CD4-positive, alpha-beta T cell (primary cell): ENCODE data around the gene PGM2L1. TPM values are rescaled to one million over a fixed set of nuclear protein-coding genes. Genes with fewer than 3 reads are reported as not detected.

Source experiments
- ATAC-seq: fragments of 200-7000 bp; cut with Tn5 transposase; one replicate; pipeline ENCODE4 v1.10.0; 2022; ENCODE audit warnings: mild to moderate bottlenecking; ENCODE audit not compliant: poor library complexity
- CTCF ChIA-PET: fragments of 350-600 bp; sonication (Branson Sonifier 250); formaldehyde crosslinking; loops from one replicate; lab custom pipeline; 2021; ENCODE audit warnings: antibody characterized with exemption, inconsistent platforms; lab: Charles Lee
- POLR2A ChIA-PET: fragments of 350-600 bp; sonication (Branson Sonifier 250); formaldehyde crosslinking; loops from one replicate; lab custom pipeline; 2021; ENCODE audit warnings: antibody characterized with exemption, inconsistent platforms; lab: Charles Lee
- DNase-seq, 14 experiments: peaks; one replicate each; pipeline ENCODE4 v3.0.0-alpha.2; 2013 to 2020; ENCODE audit warnings: mixed read lengths in 2 of 14
- H3K27ac ChIP-seq, 2 donors: one replicate each; pipeline versions ENCODE4 v1.5.1 to v1.7.0; 2013; ENCODE audit warnings: low read length in 2 of 2, low read depth in 1 of 2, mild to moderate bottlenecking in 1 of 2
- H3K27me3 ChIP-seq, 2 experiments: 1 replicate in 1 of 2; 2 replicates in 1 of 2; pipeline versions ENCODE4 v1.6.1 to v1.7.0; 2013; ENCODE audit warnings: low read length in 2 of 2, control low read depth in 1 of 2, mild to moderate bottlenecking in 1 of 2, moderate library complexity in 1 of 2; ENCODE audit not compliant: insufficient read depth in 2 of 2, control insufficient read depth in 1 of 2
- H3K36me3 ChIP-seq: one replicate; pipeline ENCODE4 v1.6.1; 2013; ENCODE audit warnings: low read length, control low read depth; ENCODE audit not compliant: insufficient read depth
- H3K4me1 ChIP-seq: one replicate; pipeline ENCODE4 v1.6.1; 2013; ENCODE audit warnings: low read length, control low read depth; ENCODE audit not compliant: insufficient read depth
- H3K4me3 ChIP-seq: one replicate; pipeline ENCODE4 v1.5.1; 2013; ENCODE audit warnings: mild to moderate bottlenecking, low read length, moderate library complexity
- H3K9me3 ChIP-seq, 2 experiments: 1 replicate in 1 of 2; 2 replicates in 1 of 2; pipeline versions ENCODE4 v1.6.1 to v1.7.0; 2013; ENCODE audit warnings: low read length in 2 of 2, mild to moderate bottlenecking in 2 of 2, control low read depth in 1 of 2, moderate library complexity in 1 of 2; ENCODE audit not compliant: control insufficient read depth in 1 of 2, insufficient read depth in 1 of 2
- H3K27ac Mint-ChIP-seq: one replicate; pipeline ENCODE4 v1.8.0; 2020; ENCODE audit warnings: mixed read lengths
- H3K27me3 Mint-ChIP-seq: one replicate; pipeline ENCODE4 v1.8.0; 2021; ENCODE audit warnings: mixed read lengths
- H3K36me3 Mint-ChIP-seq: one replicate; pipeline ENCODE4 v1.8.0; 2021; ENCODE audit warnings: low read depth, mixed read lengths
- H3K4me1 Mint-ChIP-seq: one replicate; pipeline ENCODE4 v1.8.0; 2021; ENCODE audit warnings: low read depth, mixed read lengths
- H3K4me3 Mint-ChIP-seq: one replicate; pipeline ENCODE4 v1.8.0; 2020; ENCODE audit warnings: mild to moderate bottlenecking, mixed read lengths
- H3K9me3 Mint-ChIP-seq: one replicate; pipeline ENCODE4 v1.8.0; 2020; ENCODE audit warnings: mixed read lengths
- CTCF ChIP-seq: fragments of 200-600 bp; IDR thresholded peaks from one replicate; pipeline ENCODE4 v1.8.0; 2022; ENCODE audit warnings: antibody characterized with exemption, mild to moderate bottlenecking
- intact Hi-C, 2 experiments: fragments of 100-400 bp; cut with DNase I in 1 of 2; cut with micrococcal nuclease in 1 of 2; formaldehyde crosslinking; loops; one replicate each; pipeline versions ENCODE4 v1.15.1 to v1.9.0; 2023 to 2025; cut with DNase I, micrococcal nuclease
- total RNA-seq, 174 experiments: library from RNA in 2 of 174; stranded (reverse) in 2 of 174; gene quantifications; one replicate each; pipeline ENCODE4 v1.2.3 and lab custom pipeline; 2021 to 2026

The PGM2L1 gene
- total RNA-seq, 2 experiments from 2014 or later = 10.2 to 11.8 TPM

- Histone ChIP-seq H3K4me3 (no peak overlapping the region), H3K27ac (no peak overlapping the region), H3K4me1 (no peaks in the 10 kb centered on the region), H3K27me3 (no peaks in the 10 kb centered on the region), H3K9me3 (no peaks in the 10 kb centered on the region), H3K36me3 (no peaks in the 10 kb centered on the region)
- Mint-ChIP-seq H3K36me3 (no peaks in the 10 kb centered on the region), H3K9me3 (no peaks in the 10 kb centered on the region), H3K27ac (no peak overlapping the region), H3K27me3 (no peaks in the 10 kb centered on the region), H3K4me1 (peaks cover 11% of the 10 kb centered on the region), H3K4me3 (no peak overlapping the region)
- no peak for DNase-seq
- intact Hi-C loops = no loop called here
- no peak for ATAC-seq
- no peak for TF ChIP-seq CTCF
- ChIA-PET CTCF (no interaction called here), POLR2A (interaction anchor here (0.9 kb wide), 1 partner anchor 10 kb away, joined by 3 read pairs; no protein-coding TSS in a partner anchor)
Measured at GRCh38 chr11:74297484-74297883, 100.7 kb downstream of the PGM2L1 start.

- H3K4me3 ChIP-seq = no peak overlapping the region
- no peaks in the 10 kb centered on the region for H3K27me3 Mint-ChIP-seq
- H3K4me1 ChIP-seq = no peaks in the 10 kb centered on the region
- ATAC-seq = no peak
- H3K27ac Mint-ChIP-seq = no peak overlapping the region
- POLR2A ChIA-PET = no interaction called here
- no peak overlapping the region for H3K4me3 Mint-ChIP-seq
- H3K36me3 ChIP-seq = no peaks in the 10 kb centered on the region
- H3K27me3 ChIP-seq = no peaks in the 10 kb centered on the region
- no peaks in the 10 kb centered on the region for H3K9me3 ChIP-seq
- no peaks in the 10 kb centered on the region for H3K36me3 Mint-ChIP-seq
- TF ChIP-seq CTCF = no peak
- H3K27ac ChIP-seq = no peak overlapping the region
- peaks cover 5% of the 10 kb centered on the region for H3K4me1 Mint-ChIP-seq
- intact Hi-C loops = no loop called here
- no peaks in the 10 kb centered on the region for H3K9me3 Mint-ChIP-seq
- CTCF ChIA-PET = no interaction called here
- peak in 2 of 14 experiments; percentile 13 to 29 for DNase-seq
Measured at GRCh38 chr11:74288911-74289310, 109.3 kb downstream of the PGM2L1 start.

- no peak overlapping the region for H3K4me3 Mint-ChIP-seq
- Histone ChIP-seq H3K4me1 (no peaks in the 10 kb centered on the region), H3K27ac (no peak overlapping the region), H3K27me3 (no peaks in the 10 kb centered on the region), H3K4me3 (no peak overlapping the region), H3K9me3 (no peaks in the 10 kb centered on the region), H3K36me3 (no peaks in the 10 kb centered on the region)
- POLR2A ChIA-PET = interaction anchor here (0.8 kb wide), 1 partner anchor 10 kb away, joined by 3 read pairs; no protein-coding TSS in a partner anchor
- H3K36me3 Mint-ChIP-seq = no peaks in the 10 kb centered on the region
- no peak for TF ChIP-seq CTCF
- intact Hi-C loops = no loop called here
- CTCF ChIA-PET = no interaction called here
- no peak for DNase-seq
- no peak for ATAC-seq
- H3K27me3 Mint-ChIP-seq = no peaks in the 10 kb centered on the region
- no peaks in the 10 kb centered on the region for H3K9me3 Mint-ChIP-seq
- peaks cover 5% of the 10 kb centered on the region for H3K4me1 Mint-ChIP-seq
- H3K27ac Mint-ChIP-seq = no peak overlapping the region
Measured at GRCh38 chr11:74288161-74288560, 110.1 kb downstream of the PGM2L1 start.
